ENCODE measurements around the gene FARSA. TPM values are rescaled to one million over a fixed set of nuclear protein-coding genes. Genes with fewer than 3 reads are reported as not detected.

Gene FARSA
- polyA plus RNA-seq, 1 experiment = 33.6 TPM

- POLR2A ChIA-PET = no interaction called here
- Histone ChIP-seq H3K36me3 (ENCODE audit: control insufficient read depth, insufficient read depth, low read length) (peaks cover 46% of the 10 kb centered on the region), H3K4me3 (ENCODE audit: low read depth, low read length) (no peak overlapping the region), H3K27me3 (ENCODE audit: control insufficient read depth, insufficient read depth, low read length) (no peaks in the 10 kb centered on the region)
- no peak for TF ChIP-seq CTCF (IDR thresholded peaks at IDR 0.05; ENCODE audit: insufficient read depth, low read depth, low read length)
- DNase-seq (ENCODE audit: low read depth) = no peak
- CTCF ChIA-PET = interaction anchor here (0.5 to 5.8 kb wide), 2 partner anchors 17 to 1652 kb away, joined by 3 to 28 read pairs; no protein-coding TSS in a partner anchor
These were observed 15.3 kb upstream of the FARSA start for GRCh38 chr19:12948612-12949362.

DNA sequence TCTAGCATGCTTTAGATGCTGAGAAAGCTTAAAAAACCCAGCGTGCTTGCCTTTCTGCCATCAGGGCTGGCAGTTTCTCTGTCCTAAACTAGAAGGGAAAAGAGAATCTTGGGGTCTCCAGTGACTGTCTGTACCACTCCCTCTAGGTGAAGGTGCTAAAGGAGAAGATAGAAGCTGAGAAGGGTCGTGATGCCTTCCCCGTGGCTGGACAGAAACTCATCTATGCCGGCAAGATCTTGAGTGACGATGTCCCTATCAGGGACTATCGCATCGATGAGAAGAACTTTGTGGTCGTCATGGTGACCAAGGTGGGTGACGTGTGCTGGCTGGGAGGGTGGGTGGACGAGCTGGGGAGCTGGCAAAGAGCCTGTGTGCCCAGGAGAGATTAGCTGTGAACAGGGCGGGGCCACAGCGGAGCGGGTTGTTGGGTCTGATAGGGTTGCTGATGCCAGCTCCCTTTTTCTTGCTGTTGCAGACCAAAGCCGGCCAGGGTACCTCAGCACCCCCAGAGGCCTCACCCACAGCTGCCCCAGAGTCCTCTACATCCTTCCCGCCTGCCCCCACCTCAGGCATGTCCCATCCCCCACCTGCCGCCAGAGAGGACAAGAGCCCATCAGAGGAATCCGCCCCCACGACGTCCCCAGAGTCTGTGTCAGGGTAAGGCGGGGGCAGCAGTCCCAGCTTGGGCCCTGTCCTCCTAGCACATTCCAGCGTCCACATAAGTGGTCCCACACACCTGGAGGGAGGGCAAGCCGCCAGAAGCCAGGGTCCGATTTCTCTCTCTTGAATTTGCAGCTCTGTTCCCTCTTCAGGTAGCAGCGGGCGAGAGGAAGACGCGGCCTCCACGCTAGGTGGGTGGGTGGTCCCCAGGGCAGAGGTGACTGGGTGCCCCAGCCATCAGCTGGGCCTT, 14.4 kb upstream of the FARSA start:
- no peaks in the 10 kb centered on the region for H3K27me3 ChIP-seq (ENCODE audit: control insufficient read depth, insufficient read depth, low read length)
- no peak overlapping the region for H3K4me3 ChIP-seq (ENCODE audit: low read depth, low read length)
- H3K36me3 ChIP-seq (ENCODE audit: control insufficient read depth, insufficient read depth, low read length) = peaks cover 48% of the 10 kb centered on the region
- DNase-seq (ENCODE audit: low read depth) = no peak
- POLR2A ChIA-PET = no interaction called here
- CTCF ChIA-PET = interaction anchor here (0.5 to 5.8 kb wide), 2 partner anchors 17 to 1651 kb away, joined by 3 to 28 read pairs; no protein-coding TSS in a partner anchor
- no peak for TF ChIP-seq CTCF (IDR thresholded peaks at IDR 0.05; ENCODE audit: insufficient read depth, low read depth, low read length)

DNA sequence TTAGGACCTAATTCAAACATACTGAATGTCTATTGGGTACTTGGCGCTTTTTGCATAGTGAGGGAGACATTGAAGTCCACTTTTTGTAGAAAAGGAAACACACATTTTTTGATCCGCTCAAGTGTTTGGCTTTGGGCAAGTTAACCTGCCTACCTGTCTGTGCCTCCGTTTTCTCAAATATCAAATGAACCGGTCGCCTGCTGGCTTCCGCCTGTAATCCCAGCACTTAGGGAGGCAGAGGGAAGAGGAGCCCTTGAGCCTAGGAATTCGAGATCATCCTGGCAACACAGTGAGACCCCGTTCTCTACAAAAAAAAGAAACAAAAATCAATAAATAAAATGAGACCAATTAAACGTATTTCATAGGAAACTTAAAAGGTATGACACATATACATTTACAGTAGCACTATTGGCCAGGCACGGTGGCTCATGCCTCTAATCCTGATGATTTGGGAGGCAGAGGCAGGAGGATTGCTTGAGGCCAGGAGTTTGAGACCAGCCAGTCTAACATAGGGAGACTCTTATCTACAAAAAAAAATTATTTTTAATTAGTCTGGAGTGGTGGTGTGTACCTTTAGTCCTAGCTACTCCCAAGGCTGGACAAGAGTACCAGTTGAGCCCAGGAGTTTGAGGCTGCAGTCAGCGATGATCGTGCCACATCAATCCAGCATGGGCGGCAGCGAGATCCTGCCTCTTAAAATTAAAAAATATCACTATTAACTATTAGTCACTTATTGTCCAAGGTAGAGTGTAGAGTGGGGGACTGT, 13.4 kb upstream of the FARSA start:
- H3K4me3 ChIP-seq (ENCODE audit: low read depth, low read length) = peak overlapping the region; percentile 69
- no peaks in the 10 kb centered on the region for H3K27me3 ChIP-seq (ENCODE audit: control insufficient read depth, insufficient read depth, low read length)
- no peak for DNase-seq (ENCODE audit: low read depth)
- peaks cover 46% of the 10 kb centered on the region for H3K36me3 ChIP-seq (ENCODE audit: control insufficient read depth, insufficient read depth, low read length)
- TF ChIP-seq CTCF (IDR thresholded peaks at IDR 0.05; ENCODE audit: insufficient read depth, low read depth, low read length) = no peak
- ChIA-PET CTCF (interaction anchor here (5.8 kb wide), 1 partner anchor 18 kb away, joined by 28 read pairs; no protein-coding TSS in a partner anchor), POLR2A (interaction anchor here (0.6 to 1.0 kb wide), 4 partner anchors 8 to 1572 kb away, joined by 3 to 9 read pairs (median 5); partner anchors contain the start of genes GCDH and SWSAP1)

DNA sequence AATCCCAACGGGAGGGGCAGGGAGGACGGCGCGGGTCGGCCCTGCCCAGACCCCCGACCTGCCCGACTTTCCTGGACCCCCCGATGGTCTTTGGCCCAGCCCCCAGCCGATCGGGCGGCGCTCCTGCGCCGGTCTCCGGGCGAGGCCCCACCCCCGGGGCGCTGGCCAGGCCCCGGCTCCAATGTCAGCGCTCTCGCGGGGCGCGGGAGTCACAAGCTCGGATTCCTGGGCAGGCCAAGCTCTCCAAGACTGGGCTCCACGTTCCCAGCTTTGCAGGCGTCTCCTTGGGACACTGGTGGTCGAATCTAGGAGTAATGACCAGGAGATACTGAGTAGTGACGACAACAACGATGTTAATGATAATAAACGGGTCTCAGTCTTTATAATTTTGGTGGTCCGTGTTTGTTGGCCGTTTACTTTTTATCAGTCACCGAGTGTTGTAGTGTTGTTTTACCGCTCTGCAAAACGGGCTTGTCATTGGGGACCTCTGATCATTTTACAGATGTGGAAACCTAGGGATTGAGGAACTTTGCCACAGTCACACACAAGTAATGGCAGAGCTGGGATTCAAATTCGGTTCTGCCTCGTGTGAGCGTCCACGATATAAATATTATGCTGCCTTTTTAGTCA, 12.7 kb upstream of the FARSA start:
- POLR2A ChIA-PET = interaction anchor here (0.6 to 1.0 kb wide), 4 partner anchors 8 to 1571 kb away, joined by 3 to 9 read pairs (median 5); partner anchors contain the start of genes GCDH and SWSAP1
- CTCF ChIA-PET = interaction anchor here (5.8 kb wide), 1 partner anchor 19 kb away, joined by 28 read pairs; no protein-coding TSS in a partner anchor
- peaks cover 45% of the 10 kb centered on the region for H3K36me3 ChIP-seq (ENCODE audit: control insufficient read depth, insufficient read depth, low read length)
- DNase-seq (ENCODE audit: low read depth) = no peak
- H3K27me3 ChIP-seq (ENCODE audit: control insufficient read depth, insufficient read depth, low read length) = no peaks in the 10 kb centered on the region
- H3K4me3 ChIP-seq (ENCODE audit: low read depth, low read length) = peak overlapping the region; percentile 69
- TF ChIP-seq CTCF (IDR thresholded peaks at IDR 0.05; ENCODE audit: insufficient read depth, low read depth, low read length) = no peak

All from BJ (cell line).